H9 (cell line): ENCODE results near the gene PEX19. TPM values are rescaled to one million over a fixed set of nuclear protein-coding genes. Genes with fewer than 3 reads are reported as not detected.

Experiments used
- DNase-seq: peaks from one replicate; pipeline ENCODE4 v3.0.0-alpha.2; 2017
- H2AFZ ChIP-seq: one replicate; pipeline ENCODE4 v1.6.1; 2013; ENCODE audit warnings: mild to moderate bottlenecking, low read length, control low read depth, moderate library complexity
- H2AK5ac ChIP-seq: 2 replicates; pipeline ENCODE4 v1.6.1; 2013; ENCODE audit warnings: low read length, control low read depth, mixed read lengths; ENCODE audit not compliant: insufficient read length
- H2BK120ac ChIP-seq: one replicate; pipeline ENCODE4 v1.6.1; 2013; ENCODE audit warnings: low read depth, mild to moderate bottlenecking, low read length, control low read depth, inconsistent platforms; ENCODE audit not compliant: poor library complexity, severe bottlenecking
- H2BK12ac ChIP-seq: 2 replicates; pipeline ENCODE4 v1.6.1; 2013; ENCODE audit warnings: low read length, control low read depth, mixed read lengths, low read depth; ENCODE audit not compliant: insufficient read length
- H2BK15ac ChIP-seq: 2 replicates; pipeline ENCODE4 v1.6.1; 2013; ENCODE audit warnings: low read depth, low read length, control low read depth
- H2BK20ac ChIP-seq: one replicate; pipeline ENCODE4 v1.6.1; 2013; ENCODE audit warnings: low read depth, mild to moderate bottlenecking, low read length, control low read depth, inconsistent platforms; ENCODE audit not compliant: poor library complexity, severe bottlenecking
- H2BK5ac ChIP-seq: 2 replicates; pipeline ENCODE4 v1.6.1; 2013; ENCODE audit warnings: low read length, control low read depth, mixed read lengths; ENCODE audit not compliant: insufficient read length
- H3K14ac ChIP-seq: 2 replicates; pipeline ENCODE4 v1.6.1; 2013; ENCODE audit warnings: low read length, control low read depth; ENCODE audit not compliant: insufficient read depth
- H3K18ac ChIP-seq: 2 replicates; pipeline ENCODE4 v1.6.1; 2013; ENCODE audit warnings: low read depth, mild to moderate bottlenecking, mixed read lengths, low read length, control low read depth; ENCODE audit not compliant: insufficient read length
- H3K23ac ChIP-seq: 2 replicates; pipeline ENCODE4 v1.6.1; 2013; ENCODE audit warnings: low read length, control low read depth, mixed read lengths, low read depth; ENCODE audit not compliant: insufficient read length
- H3K23me2 ChIP-seq: 2 replicates; pipeline ENCODE4 v1.6.1; 2013; ENCODE audit warnings: low read depth, mild to moderate bottlenecking, mixed read lengths, low read length, control low read depth; ENCODE audit not compliant: insufficient read length, poor library complexity, severe bottlenecking
- H3K27ac ChIP-seq: 2 replicates; pipeline ENCODE4 v1.5.1; 2013; ENCODE audit warnings: low read length, control low read depth, mixed read lengths, low read depth; ENCODE audit not compliant: insufficient read length
- H3K27me3 ChIP-seq: 2 replicates; pipeline ENCODE4 v1.6.1; 2013; ENCODE audit warnings: low read length, control low read depth, inconsistent platforms; ENCODE audit not compliant: insufficient read depth
- H3K4ac ChIP-seq: 2 replicates; pipeline ENCODE4 v1.6.1; 2013; ENCODE audit warnings: low read depth, mild to moderate bottlenecking, control low read depth, inconsistent platforms, low read length, moderate library complexity
- H3K4me1 ChIP-seq: 2 replicates; pipeline ENCODE4 v1.6.1; 2013; ENCODE audit warnings: low read length, control low read depth, inconsistent platforms; ENCODE audit not compliant: insufficient read depth
- H3K4me2 ChIP-seq: 2 replicates; pipeline ENCODE4 v1.6.1; 2013; ENCODE audit warnings: low read length, control low read depth, mixed read lengths; ENCODE audit not compliant: insufficient read length, insufficient read depth
- H3K56ac ChIP-seq: 2 replicates; pipeline ENCODE4 v1.6.1; 2013; ENCODE audit warnings: low read depth, mild to moderate bottlenecking, mixed read lengths, low read length, control low read depth; ENCODE audit not compliant: insufficient read length
- H3K79me1 ChIP-seq: 2 replicates; pipeline ENCODE4 v1.6.1; 2013; ENCODE audit warnings: low read depth, mild to moderate bottlenecking, moderate library complexity, low read length, control low read depth, inconsistent platforms; ENCODE audit not compliant: insufficient read depth, poor library complexity, severe bottlenecking
- H3K79me2 ChIP-seq: 2 replicates; pipeline ENCODE4 v1.6.1; 2013; ENCODE audit warnings: low read length, control low read depth, inconsistent platforms; ENCODE audit not compliant: insufficient read depth
- H3K9ac ChIP-seq: 2 replicates; pipeline ENCODE4 v1.6.1; 2013; ENCODE audit warnings: low read length, control low read depth, mixed read lengths; ENCODE audit not compliant: insufficient read length; ENCODE audit errors: extremely low read depth
- H3K9me3 ChIP-seq: one replicate; pipeline ENCODE4 v1.6.1; 2013; ENCODE audit warnings: low read depth, low read length, inconsistent platforms; ENCODE audit not compliant: control insufficient read depth
- H3T11ph ChIP-seq: one replicate; pipeline ENCODE4 v1.6.1; 2013; ENCODE audit warnings: mild to moderate bottlenecking, low read length, control low read depth, inconsistent platforms
- H4K20me1 ChIP-seq: one replicate; pipeline ENCODE4 v1.6.1; 2013; ENCODE audit not compliant: control insufficient read depth, insufficient read length, insufficient read depth
- H4K5ac ChIP-seq: 2 replicates; pipeline ENCODE4 v1.6.1; 2013; ENCODE audit warnings: low read depth, mild to moderate bottlenecking, mixed read lengths, low read length, control low read depth; ENCODE audit not compliant: insufficient read length
- H4K8ac ChIP-seq: replicated peaks from 2 replicates; pipeline ENCODE4 v1.6.1; 2013; ENCODE audit warnings: low read length, control low read depth, mixed read lengths, low read depth; ENCODE audit not compliant: insufficient read length
- H4K91ac ChIP-seq: 2 replicates; pipeline ENCODE4 v1.6.1; 2013; ENCODE audit warnings: low read depth, mild to moderate bottlenecking, moderate library complexity, mixed read lengths, low read length, control low read depth; ENCODE audit not compliant: insufficient read length
- H3K27ac Mint-ChIP-seq, 3 experiments: 2 replicates in 2 of 3; 3 replicates in 1 of 3; pipeline ENCODE4 v1.8.0; 2020 to 2021; ENCODE audit warnings: mixed read lengths in 3 of 3, mild to moderate bottlenecking in 1 of 3, moderate library complexity in 1 of 3
- H3K27me3 Mint-ChIP-seq: 2 replicates; pipeline ENCODE4 v1.8.0; 2021; ENCODE audit warnings: low read depth, mild to moderate bottlenecking, moderate library complexity, mixed read lengths
- H3K36me3 Mint-ChIP-seq, 3 experiments: 2 replicates in 2 of 3; 3 replicates in 1 of 3; pipeline ENCODE4 v1.8.0; 2020 to 2021; ENCODE audit warnings: low read depth in 3 of 3, mixed read lengths in 3 of 3; ENCODE audit not compliant: insufficient read depth in 1 of 3
- H3K4me1 Mint-ChIP-seq, 2 experiments: 2 replicates each; pipeline ENCODE4 v1.8.0; 2020; ENCODE audit warnings: mixed read lengths in 2 of 2
- H3K4me3 Mint-ChIP-seq, 2 experiments: 2 replicates in 1 of 2; 3 replicates in 1 of 2; pipeline ENCODE4 v1.8.0; 2020 to 2021; ENCODE audit warnings: mild to moderate bottlenecking in 2 of 2, mixed read lengths in 2 of 2, moderate library complexity in 1 of 2
- H3K9me3 Mint-ChIP-seq, 2 experiments: 2 replicates in 1 of 2; 3 replicates in 1 of 2; pipeline ENCODE4 v1.8.0; 2020; ENCODE audit warnings: mild to moderate bottlenecking in 2 of 2, mixed read lengths in 2 of 2, moderate library complexity in 1 of 2
- WGBS: extraction: QIAGEN DNeasy Blood & Tissue Kit; methylation state at CpG from one replicate; pipeline ENCODE4 v1.1.7; 2013; ENCODE audit warnings: missing lambda C conversion rate, low lambda C conversion rate, mixed read lengths; ENCODE audit not compliant: insufficient read length; ENCODE audit errors: extremely low coverage; 5-methylcytosine and 5-hydroxymethylcytosine counted together
- total RNA-seq: library from RNA; stranded (reverse); gene quantifications from 2 replicates; pipeline ENCODE4 v1.2.1, GENCODE V29; 2021
- TF ChIP-seq, protein P1 (sequence below): fragments of 200-600 bp; sonication (generic); conservative IDR thresholded peaks from 3 replicates; pipeline ENCODE4 v1.8.0; 2021; ENCODE audit warnings: antibody characterized with exemption, mild to moderate bottlenecking

The PEX19 gene
- total RNA-seq, 1 experiment from 2014 or later = 92.7 TPM

DNA sequence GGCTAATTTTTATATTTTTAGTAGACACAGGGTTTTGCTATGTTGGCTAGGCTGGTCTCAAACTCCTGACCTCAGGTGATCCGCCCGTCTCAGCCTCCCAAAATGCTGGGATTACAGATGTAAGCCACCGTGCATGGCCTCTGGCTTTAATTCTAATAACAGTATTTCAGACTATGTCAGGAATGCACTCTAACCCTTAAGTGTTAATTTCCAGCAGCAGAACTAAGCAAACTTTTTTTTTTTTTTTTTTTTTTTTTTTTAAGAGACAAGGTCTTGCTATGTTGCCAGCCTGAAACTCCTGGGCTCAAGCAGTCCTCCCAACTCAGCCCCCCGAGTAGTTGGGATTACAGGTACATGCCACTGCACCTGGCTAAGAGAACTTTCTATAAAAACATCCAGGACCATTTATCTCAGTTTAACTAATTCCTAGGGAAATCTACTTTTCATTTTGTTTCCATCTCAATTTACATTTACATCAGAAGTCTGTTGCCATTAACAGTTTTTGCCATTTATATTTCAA, 29.1 kb downstream of the PEX19 start:
- no peak overlapping the region for H2BK5ac ChIP-seq
- H3K27ac Mint-ChIP-seq = peak overlapping the region in 1 of 3 experiments; percentile 32; a peak in 1 of 7 replicates
- no peak overlapping the region for H2BK12ac ChIP-seq
- no peak overlapping the region for H2BK120ac ChIP-seq
- H3K79me1 ChIP-seq = peaks cover 8% of the 10 kb centered on the region
- H3K36me3 Mint-ChIP-seq = peaks cover 12 to 43% (median 27%) of the 10 kb centered on the region in 3 experiments
- H3K9me3 Mint-ChIP-seq = no peaks in the 10 kb centered on the region
- H3K56ac ChIP-seq = no peak overlapping the region
- no peak overlapping the region for H4K91ac ChIP-seq
- peaks cover 6% of the 10 kb centered on the region for H3K79me2 ChIP-seq
- no peak overlapping the region for H3K4me2 ChIP-seq
- no peak for DNase-seq
- no peaks in the 10 kb centered on the region for H3K27me3 ChIP-seq
- H4K20me1 ChIP-seq = no peaks in the 10 kb centered on the region
- peaks cover 26 to 31% of the 10 kb centered on the region in 2 experiments for H3K4me1 Mint-ChIP-seq
- no CpG with 5 or more reads among the region's 4 CpGs for WGBS
- no peak overlapping the region for H3K14ac ChIP-seq
- no peak overlapping the region for H4K5ac ChIP-seq
- H3K4ac ChIP-seq = no peak overlapping the region
- H3K9me3 ChIP-seq = no peaks in the 10 kb centered on the region
- no peak overlapping the region for H4K8ac ChIP-seq
- no peak overlapping the region for H2BK20ac ChIP-seq
- no peaks in the 10 kb centered on the region for H3K27me3 Mint-ChIP-seq
- no peak overlapping the region for H3T11ph ChIP-seq
- no peaks in the 10 kb centered on the region for H3K23me2 ChIP-seq
- 0 out of 2 replicates have a peak, but pooled peaks cover 2% of the 10 kb centered on the region for H3K4me1 ChIP-seq
- H2BK15ac ChIP-seq = no peak overlapping the region
- no peak overlapping the region for H3K23ac ChIP-seq
- no peak overlapping the region for H2AFZ ChIP-seq
- H3K27ac ChIP-seq = no peak overlapping the region
- TF ChIP-seq, protein P1, sequence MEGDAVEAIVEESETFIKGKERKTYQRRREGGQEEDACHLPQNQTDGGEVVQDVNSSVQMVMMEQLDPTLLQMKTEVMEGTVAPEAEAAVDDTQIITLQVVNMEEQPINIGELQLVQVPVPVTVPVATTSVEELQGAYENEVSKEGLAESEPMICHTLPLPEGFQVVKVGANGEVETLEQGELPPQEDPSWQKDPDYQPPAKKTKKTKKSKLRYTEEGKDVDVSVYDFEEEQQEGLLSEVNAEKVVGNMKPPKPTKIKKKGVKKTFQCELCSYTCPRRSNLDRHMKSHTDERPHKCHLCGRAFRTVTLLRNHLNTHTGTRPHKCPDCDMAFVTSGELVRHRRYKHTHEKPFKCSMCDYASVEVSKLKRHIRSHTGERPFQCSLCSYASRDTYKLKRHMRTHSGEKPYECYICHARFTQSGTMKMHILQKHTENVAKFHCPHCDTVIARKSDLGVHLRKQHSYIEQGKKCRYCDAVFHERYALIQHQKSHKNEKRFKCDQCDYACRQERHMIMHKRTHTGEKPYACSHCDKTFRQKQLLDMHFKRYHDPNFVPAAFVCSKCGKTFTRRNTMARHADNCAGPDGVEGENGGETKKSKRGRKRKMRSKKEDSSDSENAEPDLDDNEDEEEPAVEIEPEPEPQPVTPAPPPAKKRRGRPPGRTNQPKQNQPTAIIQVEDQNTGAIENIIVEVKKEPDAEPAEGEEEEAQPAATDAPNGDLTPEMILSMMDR = no peak
- no peak overlapping the region for H2AK5ac ChIP-seq
- no peak overlapping the region for H3K18ac ChIP-seq
- no peak overlapping the region for H3K4me3 Mint-ChIP-seq
- H3K9ac ChIP-seq = no peak overlapping the region
